ENCODE measurements around the gene ACSS3. TPM values are rescaled to one million over a fixed set of nuclear protein-coding genes. Genes with fewer than 3 reads are reported as not detected.

The ACSS3 gene
- total RNA-seq, 1 donor from 2014 or later = 14.6 TPM

DNA sequence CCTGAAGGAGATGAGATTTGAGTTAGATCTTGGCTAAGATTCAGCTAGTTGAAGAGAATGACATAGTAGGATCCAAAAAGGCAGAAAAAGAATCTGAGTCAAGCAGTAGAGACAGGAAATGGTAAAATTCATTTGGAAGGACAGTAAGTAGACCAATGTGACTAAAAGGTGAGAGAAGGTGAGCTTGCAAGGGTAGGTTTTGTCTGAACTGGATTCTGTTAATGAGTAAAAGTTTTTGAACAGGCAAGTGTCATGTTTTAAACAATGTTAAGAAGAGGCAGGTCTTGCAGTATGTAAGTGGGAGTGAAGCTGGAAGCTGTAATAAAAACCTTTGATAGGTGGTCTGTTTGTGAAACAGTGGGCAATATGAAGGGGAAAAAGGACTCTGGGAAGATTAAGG lies 58.6 kb downstream of the ACSS3 start:
- Histone ChIP-seq H3K36me3 (ENCODE audit: control insufficient read depth in 3 of 3, insufficient read depth in 3 of 3, low read length in 3 of 3) (no peaks in the 10 kb centered on the region), H3K9ac (ENCODE audit: low read depth in 1 of 3, low read length in 3 of 3) (no peak overlapping the region), H3K27me3 (ENCODE audit: control insufficient read depth in 3 of 3, insufficient read depth in 3 of 3, low read length in 3 of 3) (no peaks in the 10 kb centered on the region), H3K4me3 (ENCODE audit: low read length in 3 of 3) (no peak overlapping the region), H3K9me3 (ENCODE audit: control insufficient read depth in 3 of 3, low read length in 3 of 3) (no peaks in the 10 kb centered on the region), H3K4me1 (ENCODE audit: control insufficient read depth in 3 of 3, insufficient read depth in 3 of 3, low read length in 3 of 3) (no peaks in the 10 kb centered on the region), H3K27ac (ENCODE audit: low read depth, low read length) (no peak overlapping the region)

- H3K4me3 ChIP-seq (ENCODE audit: low read length in 3 of 3) = no peak overlapping the region
- no peak overlapping the region for H3K9ac ChIP-seq (ENCODE audit: low read depth in 1 of 3, low read length in 3 of 3)
- no peaks in the 10 kb centered on the region for H3K36me3 ChIP-seq (ENCODE audit: control insufficient read depth in 3 of 3, insufficient read depth in 3 of 3, low read length in 3 of 3)
- no peak overlapping the region for H3K27ac ChIP-seq (ENCODE audit: low read depth, low read length)
- H3K27me3 ChIP-seq (ENCODE audit: control insufficient read depth in 3 of 3, insufficient read depth in 3 of 3, low read length in 3 of 3) = no peaks in the 10 kb centered on the region
- no peaks in the 10 kb centered on the region for H3K9me3 ChIP-seq (ENCODE audit: control insufficient read depth in 3 of 3, low read length in 3 of 3)
- no peaks in the 10 kb centered on the region for H3K4me1 ChIP-seq (ENCODE audit: control insufficient read depth in 3 of 3, insufficient read depth in 3 of 3, low read length in 3 of 3)
These were observed 59.9 kb downstream of the ACSS3 start for GRCh38 chr12:81137801-81138200.

- no peak overlapping the region for H3K9ac ChIP-seq (ENCODE audit: low read depth in 1 of 3, low read length in 3 of 3)
- no peaks in the 10 kb centered on the region for H3K36me3 ChIP-seq (ENCODE audit: control insufficient read depth in 3 of 3, insufficient read depth in 3 of 3, low read length in 3 of 3)
- H3K27me3 ChIP-seq (ENCODE audit: control insufficient read depth in 3 of 3, insufficient read depth in 3 of 3, low read length in 3 of 3) = no peaks in the 10 kb centered on the region
- no peaks in the 10 kb centered on the region for H3K4me1 ChIP-seq (ENCODE audit: control insufficient read depth in 3 of 3, insufficient read depth in 3 of 3, low read length in 3 of 3)
- H3K4me3 ChIP-seq (ENCODE audit: low read length in 3 of 3) = no peak overlapping the region
- no peak overlapping the region for H3K27ac ChIP-seq (ENCODE audit: low read depth, low read length)
- H3K9me3 ChIP-seq (ENCODE audit: control insufficient read depth in 3 of 3, low read length in 3 of 3) = no peaks in the 10 kb centered on the region
These were observed 63.3 kb downstream of the ACSS3 start for GRCh38 chr12:81141217-81141616.

DNA sequence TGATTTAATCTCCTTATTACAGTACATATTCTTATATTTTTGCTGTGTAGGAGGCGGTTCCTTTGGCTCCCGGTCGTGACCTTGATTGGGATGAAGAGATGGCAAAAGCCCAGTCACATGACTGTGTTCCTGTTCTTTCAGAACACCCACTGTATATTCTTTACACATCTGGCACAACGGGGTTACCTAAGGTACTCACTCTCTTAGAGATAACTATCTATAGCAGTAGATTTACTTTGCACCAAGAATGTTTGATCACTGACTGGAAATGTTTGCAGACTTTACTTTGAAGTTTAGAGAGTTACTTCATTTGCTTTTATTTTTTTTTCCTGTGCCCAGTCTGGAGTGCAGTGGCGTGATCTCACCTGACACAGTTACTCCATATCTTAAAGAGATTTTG lies 65.2 kb downstream of the ACSS3 start:
- no peaks in the 10 kb centered on the region for H3K4me1 ChIP-seq (ENCODE audit: control insufficient read depth in 3 of 3, insufficient read depth in 3 of 3, low read length in 3 of 3)
- H3K27me3 ChIP-seq (ENCODE audit: control insufficient read depth in 3 of 3, insufficient read depth in 3 of 3, low read length in 3 of 3) = no peaks in the 10 kb centered on the region
- no peak overlapping the region for H3K9ac ChIP-seq (ENCODE audit: low read depth in 1 of 3, low read length in 3 of 3)
- no peaks in the 10 kb centered on the region for H3K9me3 ChIP-seq (ENCODE audit: control insufficient read depth in 3 of 3, low read length in 3 of 3)
- H3K36me3 ChIP-seq (ENCODE audit: control insufficient read depth in 3 of 3, insufficient read depth in 3 of 3, low read length in 3 of 3) = peaks cover 0 to 5% (median 3%) of the 10 kb centered on the region in 3 donors
- no peak overlapping the region for H3K4me3 ChIP-seq (ENCODE audit: low read length in 3 of 3)
- H3K27ac ChIP-seq (ENCODE audit: low read depth, low read length) = no peak overlapping the region

- peaks cover 0 to 5% (median 3%) of the 10 kb centered on the region in 3 donors for H3K36me3 ChIP-seq (ENCODE audit: control insufficient read depth in 3 of 3, insufficient read depth in 3 of 3, low read length in 3 of 3)
- H3K27me3 ChIP-seq (ENCODE audit: control insufficient read depth in 3 of 3, insufficient read depth in 3 of 3, low read length in 3 of 3) = no peaks in the 10 kb centered on the region
- no peak overlapping the region for H3K9ac ChIP-seq (ENCODE audit: low read depth in 1 of 3, low read length in 3 of 3)
- no peak overlapping the region for H3K27ac ChIP-seq (ENCODE audit: low read depth, low read length)
- no peaks in the 10 kb centered on the region for H3K4me1 ChIP-seq (ENCODE audit: control insufficient read depth in 3 of 3, insufficient read depth in 3 of 3, low read length in 3 of 3)
- H3K9me3 ChIP-seq (ENCODE audit: control insufficient read depth in 3 of 3, low read length in 3 of 3) = no peaks in the 10 kb centered on the region
- H3K4me3 ChIP-seq (ENCODE audit: low read length in 3 of 3) = no peak overlapping the region
These were observed 68.6 kb downstream of the ACSS3 start for GRCh38 chr12:81146228-81147225.

- H3K36me3 ChIP-seq (ENCODE audit: control insufficient read depth in 3 of 3, insufficient read depth in 3 of 3, low read length in 3 of 3) = peaks cover 0 to 5% (median 3%) of the 10 kb centered on the region in 3 donors
These were observed 69.5 kb downstream of the ACSS3 start for GRCh38 chr12:81147292-81147919.

DNA sequence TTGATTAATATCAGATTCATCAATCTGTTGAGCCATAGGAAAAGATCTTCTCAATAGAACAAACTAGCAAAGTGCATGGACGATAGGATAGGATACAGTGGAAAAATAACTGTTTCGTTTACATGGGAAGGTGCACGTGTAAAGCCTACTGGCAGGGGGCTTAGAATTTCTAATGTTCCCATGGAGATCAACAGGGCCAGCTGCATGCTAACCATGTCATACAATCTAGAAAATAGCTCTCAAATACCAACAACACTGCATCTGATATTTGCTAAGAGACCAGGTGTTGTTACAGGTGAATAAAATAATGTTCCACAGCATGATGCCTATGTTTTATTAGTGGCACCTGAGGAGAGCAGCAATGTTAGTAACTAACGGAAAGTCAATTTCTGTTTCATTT lies 72.5 kb downstream of the ACSS3 start:
- H3K9ac ChIP-seq (ENCODE audit: low read depth in 1 of 3, low read length in 3 of 3) = no peak overlapping the region
- no peaks in the 10 kb centered on the region for H3K4me1 ChIP-seq (ENCODE audit: control insufficient read depth in 3 of 3, insufficient read depth in 3 of 3, low read length in 3 of 3)
- H3K36me3 ChIP-seq (ENCODE audit: control insufficient read depth in 3 of 3, insufficient read depth in 3 of 3, low read length in 3 of 3) = peaks cover 0 to 7% (median 5%) of the 10 kb centered on the region in 3 donors
- H3K27ac ChIP-seq (ENCODE audit: low read depth, low read length) = no peak overlapping the region
- H3K9me3 ChIP-seq (ENCODE audit: control insufficient read depth in 3 of 3, low read length in 3 of 3) = no peaks in the 10 kb centered on the region
- H3K4me3 ChIP-seq (ENCODE audit: low read length in 3 of 3) = no peak overlapping the region
- H3K27me3 ChIP-seq (ENCODE audit: control insufficient read depth in 3 of 3, insufficient read depth in 3 of 3, low read length in 3 of 3) = no peaks in the 10 kb centered on the region

More at GRCh38 chr12:81147292-81147919, 69.5 kb downstream of the ACSS3 start:
- Histone ChIP-seq H3K27me3 (ENCODE audit: control insufficient read depth in 3 of 3, insufficient read depth in 3 of 3, low read length in 3 of 3) (no peaks in the 10 kb centered on the region), H3K4me3 (ENCODE audit: low read length in 3 of 3) (no peak overlapping the region), H3K4me1 (ENCODE audit: control insufficient read depth in 3 of 3, insufficient read depth in 3 of 3, low read length in 3 of 3) (no peaks in the 10 kb centered on the region), H3K27ac (ENCODE audit: low read depth, low read length) (no peak overlapping the region), H3K9ac (ENCODE audit: low read depth in 1 of 3, low read length in 3 of 3) (no peak overlapping the region), H3K9me3 (ENCODE audit: control insufficient read depth in 3 of 3, low read length in 3 of 3) (no peaks in the 10 kb centered on the region)

DNA sequence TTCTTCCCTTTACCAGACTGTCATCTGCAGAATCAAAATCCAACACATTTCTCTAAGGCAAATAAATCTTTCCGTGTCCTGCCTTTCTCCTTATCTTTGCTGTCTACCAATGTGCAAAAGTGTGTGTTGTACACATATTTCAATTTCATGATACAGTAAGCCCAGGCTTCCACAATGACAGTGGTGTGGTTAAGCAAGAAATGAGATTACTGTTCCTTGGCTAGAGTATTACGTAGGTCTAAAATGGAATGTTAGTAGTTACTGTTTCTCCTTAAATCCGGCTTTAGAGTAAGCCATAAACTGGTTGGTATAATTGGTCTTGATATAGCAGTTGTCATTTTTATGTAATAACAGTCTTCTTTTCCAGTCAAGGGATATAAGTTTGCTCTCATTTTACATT lies 82.0 kb downstream of the ACSS3 start:
- Histone ChIP-seq H3K4me1 (ENCODE audit: control insufficient read depth in 3 of 3, insufficient read depth in 3 of 3, low read length in 3 of 3) (no peaks in the 10 kb centered on the region), H3K9ac (ENCODE audit: low read depth in 1 of 3, low read length in 3 of 3) (no peak overlapping the region), H3K4me3 (ENCODE audit: low read length in 3 of 3) (no peak overlapping the region), H3K36me3 (ENCODE audit: control insufficient read depth in 3 of 3, insufficient read depth in 3 of 3, low read length in 3 of 3) (peaks cover 0 to 21% (median 2%) of the 10 kb centered on the region in 3 donors), H3K27ac (ENCODE audit: low read depth, low read length) (no peak overlapping the region), H3K27me3 (ENCODE audit: control insufficient read depth in 3 of 3, insufficient read depth in 3 of 3, low read length in 3 of 3) (no peaks in the 10 kb centered on the region), H3K9me3 (ENCODE audit: control insufficient read depth in 3 of 3, low read length in 3 of 3) (no peaks in the 10 kb centered on the region)

DNA sequence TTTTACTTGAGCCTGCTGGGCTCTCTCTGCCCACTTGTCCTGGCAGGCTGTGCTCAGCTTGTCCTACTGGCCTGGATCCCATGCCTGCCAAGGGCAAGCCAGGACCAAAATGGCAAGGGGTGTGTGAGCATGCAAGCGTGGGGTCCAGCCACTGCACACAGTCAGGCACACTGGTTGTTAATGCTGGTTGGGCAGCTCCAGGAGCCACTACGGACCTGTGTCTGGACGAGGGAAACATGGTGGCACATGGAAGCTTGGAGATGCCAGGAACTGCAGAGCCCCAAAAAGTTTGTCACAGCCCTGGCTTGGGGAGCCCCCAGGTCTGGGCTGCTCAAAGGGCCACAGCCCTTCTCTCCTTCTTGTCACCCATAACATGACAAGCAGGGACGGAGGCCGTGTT lies 83.8 kb downstream of the ACSS3 start:
- Histone ChIP-seq H3K27me3 (ENCODE audit: control insufficient read depth in 3 of 3, insufficient read depth in 3 of 3, low read length in 3 of 3) (no peaks in the 10 kb centered on the region), H3K27ac (ENCODE audit: low read depth, low read length) (no peak overlapping the region), H3K9ac (ENCODE audit: low read depth in 1 of 3, low read length in 3 of 3) (no peak overlapping the region), H3K9me3 (ENCODE audit: control insufficient read depth in 3 of 3, low read length in 3 of 3) (no peaks in the 10 kb centered on the region), H3K4me1 (ENCODE audit: control insufficient read depth in 3 of 3, insufficient read depth in 3 of 3, low read length in 3 of 3) (no peaks in the 10 kb centered on the region), H3K36me3 (ENCODE audit: control insufficient read depth in 3 of 3, insufficient read depth in 3 of 3, low read length in 3 of 3) (peaks cover 0 to 16% (median 0%) of the 10 kb centered on the region in 3 donors), H3K4me3 (ENCODE audit: low read length in 3 of 3) (no peak overlapping the region)
